Cardiac muscle cell (in vitro differentiated cells and primary cell): Measurements from ENCODE around the gene STRA8. TPM values are rescaled to one million over a fixed set of nuclear protein-coding genes. Genes with fewer than 3 reads are reported as not detected.
"Not testable (repeated sequence)": the region's sequence is repeated elsewhere in the genome, so short reads cannot be mapped to it uniquely, and the experiment has no call there.

Experiments used
- DNase-seq, 2 donors: peaks; one replicate each; pipeline versions ENCODE4 v3.0.0 to v3.0.0-alpha.2; 2010 to 2017; ENCODE audit warnings: low read depth in 1 of 2, low spot score in 1 of 2
- H3K27ac ChIP-seq: fragments of 200-600 bp; sonication (generic); 2 replicates; pipeline ENCODE4 v1.5.1; 2016
- H3K27me3 ChIP-seq: fragments of 200-600 bp; sonication (generic); 2 replicates; pipeline ENCODE4 v1.6.0; 2016; ENCODE audit warnings: control low read depth
- H3K36me3 ChIP-seq: fragments of 200-600 bp; sonication (generic); 2 replicates; pipeline ENCODE4 v1.5.1; 2016; ENCODE audit warnings: control low read depth
- H3K4me1 ChIP-seq: fragments of 200-600 bp; sonication (generic); 2 replicates; pipeline ENCODE4 v1.8.1; 2017; ENCODE audit warnings: low read depth, mild to moderate bottlenecking, mixed run types
- H3K4me3 ChIP-seq: fragments of 200-600 bp; sonication (generic); 2 replicates; pipeline ENCODE4 v1.5.1; 2016; ENCODE audit warnings: mild to moderate bottlenecking
- H3K9me3 ChIP-seq: fragments of 200-600 bp; sonication (generic); 2 replicates; pipeline ENCODE4 v1.5.1; 2017; ENCODE audit warnings: low read depth, mild to moderate bottlenecking, control low read depth
- polyA plus RNA-seq: library from polyadenylated mRNA; unstranded; fragments of >200 nt; fragmentation: Nextera tagmentation; extraction: Ambion mirVana; gene quantifications from 2 replicates; pipeline ENCODE4 v1.2.1, GENCODE V29; 2016
- total RNA-seq: library from RNA; depleted of rRNA; stranded (reverse); fragments of >200 nt; gene quantifications from 2 replicates; pipeline ENCODE4 v1.2.3, GENCODE V29; 2016
- TF ChIP-seq, protein P1 (sequence below): IDR thresholded peaks from 2 replicates; pipeline ENCODE4 v1.5.1; 2012; ENCODE audit warnings: low read depth, mild to moderate bottlenecking, low read length

Gene STRA8
- total and polyA plus RNA-seq, 2 experiments from 2014 or later: not detected

DNA sequence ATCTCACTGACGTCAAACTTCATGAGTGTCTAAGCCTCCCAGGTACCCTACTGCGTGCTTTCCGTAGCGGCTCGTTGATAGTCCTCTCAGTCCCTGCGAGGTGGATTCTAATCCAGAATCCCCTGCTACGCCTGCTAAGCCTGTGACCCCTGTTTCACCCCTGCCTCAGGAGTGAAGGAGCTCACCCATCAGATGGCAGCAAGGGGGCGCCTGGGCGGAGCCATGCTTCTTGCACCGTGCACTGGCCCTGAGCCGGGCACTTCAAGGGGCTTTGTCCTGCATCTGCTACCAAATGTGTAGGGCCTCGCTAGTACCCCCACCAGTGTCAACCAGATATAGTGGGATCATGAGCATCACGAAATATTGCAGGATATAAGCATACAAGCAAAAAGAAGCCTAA is 918 bp upstream of the STRA8 start:
- no peaks in the 10 kb centered on the region for H3K9me3 ChIP-seq
- no peak overlapping the region for H3K4me3 ChIP-seq
- no peak overlapping the region for H3K27ac ChIP-seq
- H3K27me3 ChIP-seq: no peaks in the 10 kb centered on the region
- TF ChIP-seq, protein P1, sequence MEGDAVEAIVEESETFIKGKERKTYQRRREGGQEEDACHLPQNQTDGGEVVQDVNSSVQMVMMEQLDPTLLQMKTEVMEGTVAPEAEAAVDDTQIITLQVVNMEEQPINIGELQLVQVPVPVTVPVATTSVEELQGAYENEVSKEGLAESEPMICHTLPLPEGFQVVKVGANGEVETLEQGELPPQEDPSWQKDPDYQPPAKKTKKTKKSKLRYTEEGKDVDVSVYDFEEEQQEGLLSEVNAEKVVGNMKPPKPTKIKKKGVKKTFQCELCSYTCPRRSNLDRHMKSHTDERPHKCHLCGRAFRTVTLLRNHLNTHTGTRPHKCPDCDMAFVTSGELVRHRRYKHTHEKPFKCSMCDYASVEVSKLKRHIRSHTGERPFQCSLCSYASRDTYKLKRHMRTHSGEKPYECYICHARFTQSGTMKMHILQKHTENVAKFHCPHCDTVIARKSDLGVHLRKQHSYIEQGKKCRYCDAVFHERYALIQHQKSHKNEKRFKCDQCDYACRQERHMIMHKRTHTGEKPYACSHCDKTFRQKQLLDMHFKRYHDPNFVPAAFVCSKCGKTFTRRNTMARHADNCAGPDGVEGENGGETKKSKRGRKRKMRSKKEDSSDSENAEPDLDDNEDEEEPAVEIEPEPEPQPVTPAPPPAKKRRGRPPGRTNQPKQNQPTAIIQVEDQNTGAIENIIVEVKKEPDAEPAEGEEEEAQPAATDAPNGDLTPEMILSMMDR: no peak
- H3K36me3 ChIP-seq: no peaks in the 10 kb centered on the region
- DNase-seq: no peak
- peaks cover 10% of the 10 kb centered on the region for H3K4me1 ChIP-seq

DNA sequence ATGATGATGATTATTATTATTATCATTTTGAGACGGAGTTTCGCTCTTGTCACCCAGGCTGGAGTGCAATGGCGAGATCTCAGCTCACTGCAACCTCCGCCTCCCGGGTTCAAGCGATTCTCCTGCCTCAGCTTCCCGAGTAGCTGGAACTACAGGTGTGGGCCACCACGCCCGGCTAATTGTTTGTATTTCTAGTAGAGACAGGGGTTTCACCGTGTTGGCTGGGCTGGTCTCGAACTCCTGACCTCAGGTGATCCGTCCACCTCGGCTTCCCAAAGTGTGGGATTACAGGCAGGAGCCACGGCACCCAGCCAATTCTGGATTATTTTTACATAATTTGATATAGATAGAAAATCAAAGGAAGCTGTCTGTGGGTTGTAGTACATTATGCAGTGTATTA is 457 bp downstream of the STRA8 start:
- H3K4me1 ChIP-seq, H3K4me3 ChIP-seq, H3K27me3 ChIP-seq, H3K27ac ChIP-seq, H3K9me3 ChIP-seq, H3K36me3 ChIP-seq, DNase-seq: not testable (repeated sequence)

DNA sequence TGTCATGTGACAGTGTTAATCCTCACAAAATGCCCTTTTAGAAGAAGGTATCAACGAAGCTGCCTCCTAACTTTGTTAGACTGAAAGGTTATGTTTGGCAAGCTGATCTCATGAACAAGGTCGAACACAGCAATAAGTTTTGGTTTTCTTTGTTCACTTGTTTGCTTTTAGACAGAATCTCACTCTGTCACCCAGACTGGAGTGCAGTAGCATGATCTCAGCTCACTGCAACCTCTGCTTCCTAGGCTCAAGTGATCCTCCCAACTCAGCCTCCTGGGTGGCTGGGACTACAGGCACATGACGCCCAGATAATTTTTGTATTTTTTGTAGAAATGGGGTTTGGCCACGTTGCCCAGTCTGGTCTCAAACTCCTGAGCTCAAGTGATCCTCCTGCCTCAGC is 1.1 kb downstream of the STRA8 start:
- H3K27me3 ChIP-seq: no peaks in the 10 kb centered on the region
- no peaks in the 10 kb centered on the region for H3K36me3 ChIP-seq
- TF ChIP-seq, protein P1: no peak
- DNase-seq: no peak
- H3K9me3 ChIP-seq: no peaks in the 10 kb centered on the region
- peaks cover 10% of the 10 kb centered on the region for H3K4me1 ChIP-seq
- no peak overlapping the region for H3K27ac ChIP-seq
- H3K4me3 ChIP-seq: no peak overlapping the region

DNA sequence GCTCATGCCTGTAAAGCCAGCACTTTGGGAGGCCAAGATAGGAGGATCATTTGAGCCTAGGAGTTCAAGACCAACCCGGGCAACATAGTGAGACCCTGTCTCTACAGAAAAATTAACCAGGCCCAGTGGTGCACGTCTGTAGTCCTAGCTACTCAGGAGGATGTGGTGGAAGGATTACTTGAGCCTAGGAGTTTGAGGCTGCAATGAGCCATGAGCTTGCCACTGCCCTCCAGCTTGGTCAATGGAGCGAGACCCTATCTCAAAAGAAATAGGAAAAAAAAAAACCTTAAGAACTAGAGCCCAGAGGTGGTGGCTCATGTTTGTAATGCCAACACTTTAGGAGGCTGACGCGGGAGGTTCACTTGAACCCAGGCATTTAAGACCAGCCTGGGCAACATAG is 2.2 kb downstream of the STRA8 start:
- Histone ChIP-seq H3K27me3 (no peaks in the 10 kb centered on the region), H3K27ac (no peak overlapping the region), H3K4me3 (no peak overlapping the region), H3K36me3 (no peaks in the 10 kb centered on the region), H3K4me1 (peaks cover under 1% of the 10 kb centered on the region), H3K9me3 (no peaks in the 10 kb centered on the region)
- TF ChIP-seq, protein P1: no peak
- no peak for DNase-seq

DNA sequence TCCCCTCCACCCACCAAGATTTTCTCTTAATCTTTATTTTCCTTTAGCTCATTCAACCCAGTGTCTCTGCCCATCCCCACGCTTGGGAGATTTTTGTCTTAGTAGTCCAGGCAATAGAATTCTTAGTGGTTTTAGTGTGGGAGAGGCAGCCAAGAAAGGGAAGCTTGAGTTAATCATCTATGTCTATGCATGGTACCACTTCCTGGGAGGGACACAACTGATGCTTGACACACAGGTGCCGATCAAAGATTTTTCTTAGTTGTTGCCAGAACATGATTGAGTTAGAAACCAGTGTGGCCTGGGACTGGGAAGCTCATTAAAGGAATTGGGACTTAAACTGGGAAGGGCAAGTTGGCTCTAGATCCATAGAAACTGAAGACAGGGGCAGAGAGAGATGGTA is 3.1 kb downstream of the STRA8 start:
- H3K4me3 ChIP-seq: no peak overlapping the region
- H3K36me3 ChIP-seq: no peaks in the 10 kb centered on the region
- H3K9me3 ChIP-seq: no peaks in the 10 kb centered on the region
- H3K27me3 ChIP-seq: no peaks in the 10 kb centered on the region
- TF ChIP-seq, protein P1: no peak
- no peak overlapping the region for H3K27ac ChIP-seq
- DNase-seq: no peak
- H3K4me1 ChIP-seq: no peaks in the 10 kb centered on the region

DNA sequence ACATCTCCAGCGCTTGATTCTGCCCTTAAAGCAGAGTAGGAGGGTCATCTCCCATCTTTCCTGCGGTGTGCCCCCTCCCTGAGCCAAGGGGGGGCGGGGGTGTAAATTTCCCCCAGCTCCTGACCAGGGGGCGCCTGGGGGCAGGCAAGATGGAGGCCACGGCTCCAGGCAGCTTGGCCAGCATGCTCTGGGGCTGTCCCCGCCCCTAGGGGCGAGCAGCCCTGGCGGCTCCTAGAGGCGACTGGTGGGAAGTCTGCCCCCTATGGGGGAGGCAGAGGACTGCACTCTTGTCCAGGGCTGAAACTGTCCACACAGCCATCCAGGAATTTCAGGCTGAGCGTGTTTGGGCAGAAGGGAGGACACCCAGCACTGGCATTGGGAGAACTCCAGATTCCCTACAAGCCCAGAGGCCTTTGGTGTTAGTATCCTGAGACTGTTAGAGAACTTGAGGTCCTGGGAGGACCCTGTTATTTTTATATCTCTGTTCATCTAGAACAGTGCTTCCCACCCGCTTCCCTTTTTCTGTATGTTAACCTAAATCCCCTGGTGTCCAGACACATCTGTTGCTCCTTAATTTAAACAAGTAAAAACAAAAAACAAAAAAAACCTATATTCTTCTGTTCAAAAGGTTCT is 4.6 kb downstream of the STRA8 start:
- Histone ChIP-seq H3K4me3 (no peak overlapping the region), H3K36me3 (no peaks in the 10 kb centered on the region), H3K27me3 (no peaks in the 10 kb centered on the region), H3K4me1 (no peaks in the 10 kb centered on the region), H3K9me3 (no peaks in the 10 kb centered on the region), H3K27ac (no peak overlapping the region)
- DNase-seq: no peak
- TF ChIP-seq, protein P1: peak; percentile 37
